GM12873 (cell line): ENCODE results near the gene SHQ1.

Experiments used
- TF ChIP-seq, protein P1 (sequence below): IDR thresholded peaks from 2 replicates; pipeline ENCODE4 v1.5.1; 2012; ENCODE audit warnings: low read depth, mild to moderate bottlenecking, moderate library complexity, low read length, control low read depth; ENCODE audit not compliant: insufficient read depth; ENCODE audit errors: missing control alignments

The SHQ1 gene

GRCh38 chr3:72821161-72821781, 27.0 kb downstream of the SHQ1 start:
- TF ChIP-seq, protein P1, sequence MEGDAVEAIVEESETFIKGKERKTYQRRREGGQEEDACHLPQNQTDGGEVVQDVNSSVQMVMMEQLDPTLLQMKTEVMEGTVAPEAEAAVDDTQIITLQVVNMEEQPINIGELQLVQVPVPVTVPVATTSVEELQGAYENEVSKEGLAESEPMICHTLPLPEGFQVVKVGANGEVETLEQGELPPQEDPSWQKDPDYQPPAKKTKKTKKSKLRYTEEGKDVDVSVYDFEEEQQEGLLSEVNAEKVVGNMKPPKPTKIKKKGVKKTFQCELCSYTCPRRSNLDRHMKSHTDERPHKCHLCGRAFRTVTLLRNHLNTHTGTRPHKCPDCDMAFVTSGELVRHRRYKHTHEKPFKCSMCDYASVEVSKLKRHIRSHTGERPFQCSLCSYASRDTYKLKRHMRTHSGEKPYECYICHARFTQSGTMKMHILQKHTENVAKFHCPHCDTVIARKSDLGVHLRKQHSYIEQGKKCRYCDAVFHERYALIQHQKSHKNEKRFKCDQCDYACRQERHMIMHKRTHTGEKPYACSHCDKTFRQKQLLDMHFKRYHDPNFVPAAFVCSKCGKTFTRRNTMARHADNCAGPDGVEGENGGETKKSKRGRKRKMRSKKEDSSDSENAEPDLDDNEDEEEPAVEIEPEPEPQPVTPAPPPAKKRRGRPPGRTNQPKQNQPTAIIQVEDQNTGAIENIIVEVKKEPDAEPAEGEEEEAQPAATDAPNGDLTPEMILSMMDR, result no peak

- TF ChIP-seq, protein P1, result no peak
Measured at GRCh38 chr3:72820415-72820814, 27.8 kb downstream of the SHQ1 start.

GRCh38 chr3:72818905-72819304, 29.3 kb downstream of the SHQ1 start:
- TF ChIP-seq, protein P1, result no peak

DNA sequence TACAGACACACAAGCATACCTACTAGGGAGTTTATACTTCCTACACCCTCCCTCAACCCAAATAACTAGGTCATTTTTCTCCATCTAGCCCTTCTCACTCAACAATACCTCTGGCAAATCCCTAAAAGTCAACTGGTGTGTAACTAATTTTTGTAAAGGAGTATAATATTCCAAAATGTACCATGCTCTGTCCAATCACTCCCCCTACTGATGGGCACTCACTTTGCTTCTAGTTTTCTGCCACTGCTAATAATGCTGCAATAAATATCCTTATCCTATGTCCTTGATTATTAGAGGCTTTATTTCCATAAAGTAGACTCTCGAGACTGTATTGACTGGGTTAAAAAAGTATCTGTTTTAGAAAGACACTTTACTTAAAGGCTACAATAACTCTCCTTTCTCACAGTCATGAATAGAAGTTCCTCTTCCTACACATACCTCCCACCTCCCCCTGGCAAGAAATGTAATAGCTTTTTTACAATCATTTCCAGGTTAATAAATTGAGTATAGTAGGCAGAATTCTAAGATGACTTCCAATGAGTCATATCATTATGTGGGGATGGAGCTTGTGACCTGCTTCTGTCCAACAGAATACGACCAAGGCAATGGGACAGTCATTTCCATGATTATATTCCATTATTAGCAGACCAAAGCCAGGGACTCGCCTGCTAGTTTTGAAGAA, 30.0 kb downstream of the SHQ1 start:
- TF ChIP-seq, protein P1, result peak; percentile 43

DNA sequence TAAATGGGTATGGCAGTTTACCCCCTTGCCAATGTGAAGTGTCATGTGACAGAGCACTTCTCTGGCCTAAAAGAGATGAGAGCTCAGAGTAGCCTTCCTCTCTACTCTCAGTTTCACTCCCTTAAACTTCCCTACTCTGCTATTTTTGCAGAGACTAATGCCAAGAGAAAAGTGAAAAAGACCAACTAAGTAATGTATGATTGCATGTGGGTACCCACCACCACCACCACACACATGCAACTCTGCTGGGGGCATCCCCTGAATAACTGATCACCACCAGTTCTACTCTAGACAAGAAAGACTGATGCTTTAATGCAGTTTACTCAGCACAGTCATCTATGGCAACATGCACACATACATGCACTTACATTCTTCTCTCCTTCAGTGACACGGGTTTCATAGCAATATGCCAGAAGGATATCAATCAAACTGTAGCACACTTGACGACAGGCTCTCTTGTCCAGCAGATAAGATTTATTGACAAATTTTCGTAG, 31.3 kb downstream of the SHQ1 start:
- TF ChIP-seq, protein P1, result no peak

GRCh38 chr3:72814308-72814707, 33.9 kb downstream of the SHQ1 start:
- TF ChIP-seq, protein P1, result no peak

GRCh38 chr3:72812201-72812600, 36.0 kb downstream of the SHQ1 start:
- TF ChIP-seq, protein P1, result no peak
